Stimulated activated CD4-positive, alpha-beta T cell treated with anti-CD3 and anti-CD28 coated beads, Interleukin-1b, Interleukin-23, amount 100 ng/mL, for 1 hour (primary cell): ENCODE measurements around the gene YES1.
A peak's percentile ranks its signal among the peaks of the same experiment; 100 is the strongest.

Source experiments
- DNase-seq, 2 donors: peaks; one replicate each; pipeline ENCODE4 v3.0.0-alpha.2; 2020; ENCODE audit warnings: low read depth in 2 of 2

Gene YES1

GRCh38 chr18:725646-726045, 86.4 kb downstream of the YES1 start:
- no peak for DNase-seq

DNA sequence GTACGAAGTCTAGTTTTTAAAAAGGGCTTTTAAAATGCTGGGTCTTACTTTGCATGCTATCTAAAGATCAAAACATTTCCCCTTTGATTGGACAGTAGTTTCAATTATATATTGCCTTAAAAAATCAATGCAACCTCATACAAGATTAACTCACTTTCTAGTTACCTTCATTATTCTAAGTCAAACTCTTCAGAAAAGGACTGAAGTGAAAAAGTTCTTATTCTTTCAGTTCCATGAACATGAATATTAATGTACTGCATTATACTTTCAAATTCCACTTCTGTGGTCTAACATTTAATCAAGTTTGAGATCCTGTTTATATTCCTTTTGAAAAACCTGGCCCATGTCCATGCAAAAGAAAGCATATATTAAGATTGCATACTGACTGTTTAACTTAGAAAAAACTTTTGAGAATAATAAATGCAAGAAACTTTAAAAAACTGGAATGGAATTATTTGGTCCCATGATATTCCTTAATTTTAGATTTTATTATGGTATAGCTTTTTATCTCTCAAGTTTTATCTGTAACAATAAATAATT, 88.4 kb downstream of the YES1 start:
- no peak for DNase-seq

DNA sequence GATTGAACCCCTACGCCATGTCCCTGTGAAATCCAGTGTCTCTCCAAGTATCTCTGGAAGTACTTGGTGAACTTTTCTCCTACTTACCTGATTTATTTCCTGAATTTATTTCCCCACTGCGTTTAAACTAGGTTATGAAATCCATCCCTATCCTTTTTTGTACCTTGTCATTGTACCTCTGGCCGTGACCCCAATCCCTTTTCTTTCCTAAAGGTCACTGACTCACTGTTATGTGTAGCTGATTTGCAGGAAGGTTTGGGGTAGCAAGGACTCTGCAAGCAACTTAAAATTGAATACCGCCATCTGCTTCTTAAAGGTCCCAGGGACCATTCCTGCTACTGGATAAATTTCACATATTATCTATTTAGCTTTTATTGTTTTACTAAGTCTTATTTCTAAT, 95.0 kb downstream of the YES1 start:
- DNase-seq = no peak

GRCh38 chr18:715626-716025, 96.4 kb downstream of the YES1 start:
- DNase-seq = no peak

- no peak for DNase-seq
Observed at GRCh38 chr18:713135-713490, 98.9 kb downstream of the YES1 start.

DNA sequence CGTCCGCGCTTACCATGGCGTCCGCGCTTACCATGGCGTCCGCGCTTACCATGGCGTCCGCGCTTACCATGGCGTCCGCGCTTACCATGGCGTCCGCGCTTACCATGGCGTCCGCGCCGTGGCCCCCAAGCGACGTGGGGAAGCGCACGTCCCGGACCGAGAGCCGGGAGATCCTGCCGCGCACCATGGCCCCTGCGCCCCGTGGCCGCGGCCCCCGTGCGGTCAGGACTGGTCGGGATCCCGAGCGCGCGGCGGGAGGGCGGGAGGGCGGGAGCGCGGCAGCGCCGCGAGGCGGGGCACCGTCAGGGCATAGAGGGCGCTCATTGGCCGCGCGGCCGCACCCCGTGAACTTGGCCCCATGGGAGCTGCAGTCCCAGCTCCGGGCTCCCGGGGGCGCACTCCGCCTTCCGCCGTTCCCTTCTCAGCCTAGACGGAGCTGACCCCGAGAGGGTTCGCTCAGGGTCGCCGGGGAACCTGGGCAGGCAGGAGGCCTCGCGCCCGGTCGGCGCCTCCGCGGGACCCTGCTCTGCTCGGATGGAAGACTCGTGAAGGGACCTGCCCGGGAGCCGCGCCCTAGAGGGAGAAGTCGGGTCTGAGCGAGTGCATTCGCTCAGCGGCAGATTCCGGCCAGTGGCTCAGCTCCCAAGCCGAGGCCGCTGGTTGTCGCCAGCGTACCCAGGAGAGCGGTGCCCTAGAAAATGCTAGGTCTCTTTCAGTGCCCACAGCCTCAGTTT, 99.5 kb downstream of the YES1 start, which contains the start of gene ENOSF1:
Gene ENOSF1, minus strand, starts transcription at position 230 of the 734 bp plus-strand sequence. Its CDS starts 43 bp downstream, at position 187.
- peak; percentile 35 to 81 for DNase-seq

DNA sequence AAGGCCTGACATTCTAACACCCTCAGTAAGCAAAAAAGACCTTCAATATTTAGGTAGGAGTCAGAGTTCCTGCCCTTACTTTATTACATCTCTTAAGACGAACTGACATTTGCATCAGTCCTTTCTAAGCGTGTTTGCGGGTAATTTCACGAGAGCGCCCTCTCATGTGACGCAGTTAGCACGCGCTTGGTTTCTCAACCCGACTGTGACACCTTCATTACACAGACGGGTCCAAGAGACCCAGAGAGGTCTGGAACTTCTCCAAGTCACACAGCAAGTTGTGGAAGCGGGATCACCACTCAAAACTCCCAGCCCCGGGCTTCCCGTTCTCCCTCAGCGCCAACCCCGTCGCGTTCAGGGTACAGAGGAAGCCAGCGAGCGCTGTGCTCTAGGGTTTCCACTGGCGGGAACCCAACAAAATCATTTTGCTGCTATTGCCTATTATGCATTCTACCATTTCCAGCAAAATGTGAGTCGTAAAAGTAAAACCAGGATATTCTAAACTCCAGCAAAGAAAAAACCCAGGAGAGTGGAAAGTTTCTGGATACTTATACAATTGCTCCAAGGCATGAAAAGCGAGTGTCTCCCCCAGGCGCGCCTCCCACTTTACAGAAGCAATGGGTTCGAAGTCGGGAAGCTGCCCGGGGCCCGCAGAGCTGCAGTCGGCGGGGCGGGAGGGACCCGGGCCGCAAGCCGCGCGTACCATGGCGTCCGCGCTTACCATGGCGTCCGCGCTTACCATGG, 100.2 kb downstream of the YES1 start:
- DNase-seq = peak; percentile 30 to 38

DNA sequence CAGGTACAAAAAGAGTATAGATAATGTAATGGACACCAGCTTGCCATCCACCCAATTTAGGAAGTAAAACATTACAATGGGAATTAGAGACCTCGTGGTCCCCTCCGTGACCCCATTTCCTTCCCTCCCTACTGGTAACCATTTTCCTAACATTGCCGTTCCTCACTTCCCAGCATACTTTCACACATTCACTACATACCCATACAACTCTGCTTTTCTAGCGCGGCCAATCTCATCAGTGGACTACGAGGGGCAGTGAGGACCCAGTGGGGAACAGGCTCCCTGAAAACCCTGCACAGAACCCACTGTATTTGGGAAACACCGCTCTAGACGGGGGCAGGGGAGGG, 100.8 kb downstream of the YES1 start:
- no peak for DNase-seq

GRCh38 chr18:710418-711300, 101.4 kb downstream of the YES1 start:
- no peak for DNase-seq

DNA sequence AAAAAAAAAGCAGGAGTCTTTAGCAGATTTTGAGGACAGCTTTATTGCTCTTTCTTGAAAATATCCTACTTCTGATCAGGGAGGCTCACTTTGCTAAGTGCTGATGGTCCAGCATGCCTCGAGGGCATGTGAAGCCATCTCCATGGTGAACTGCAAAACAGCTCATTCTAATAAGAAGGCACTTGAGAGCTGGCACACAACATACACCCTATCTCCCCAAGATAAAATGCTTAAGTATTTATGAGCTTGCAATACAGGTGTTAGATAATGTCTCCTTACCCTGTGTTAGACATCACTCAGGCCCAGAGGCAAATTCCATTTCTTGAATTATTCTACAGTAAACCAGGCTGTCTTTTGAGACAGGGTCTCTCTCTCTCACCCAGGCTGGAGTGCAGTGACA, 102.3 kb downstream of the YES1 start:
- no peak for DNase-seq

DNA sequence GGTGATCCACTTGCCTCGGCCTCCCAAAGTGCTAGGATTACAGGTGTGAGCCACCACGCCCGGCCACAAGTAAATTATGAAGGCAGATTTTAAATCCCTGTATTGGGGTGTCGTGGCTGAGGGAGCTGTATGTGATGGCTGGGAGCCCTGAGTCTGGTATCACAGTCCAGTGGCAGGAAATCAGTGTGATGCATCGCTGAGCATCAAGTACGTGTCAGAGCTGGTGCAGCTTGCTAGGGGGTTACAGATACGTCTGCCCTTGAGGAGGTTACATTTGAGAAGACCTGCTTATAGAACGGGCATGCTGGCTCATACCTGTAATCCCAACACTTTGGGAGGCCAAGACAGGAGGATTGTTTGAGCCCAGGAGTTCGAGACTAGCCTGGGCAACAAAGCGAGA, 103.9 kb downstream of the YES1 start:
- no peak for DNase-seq

DNA sequence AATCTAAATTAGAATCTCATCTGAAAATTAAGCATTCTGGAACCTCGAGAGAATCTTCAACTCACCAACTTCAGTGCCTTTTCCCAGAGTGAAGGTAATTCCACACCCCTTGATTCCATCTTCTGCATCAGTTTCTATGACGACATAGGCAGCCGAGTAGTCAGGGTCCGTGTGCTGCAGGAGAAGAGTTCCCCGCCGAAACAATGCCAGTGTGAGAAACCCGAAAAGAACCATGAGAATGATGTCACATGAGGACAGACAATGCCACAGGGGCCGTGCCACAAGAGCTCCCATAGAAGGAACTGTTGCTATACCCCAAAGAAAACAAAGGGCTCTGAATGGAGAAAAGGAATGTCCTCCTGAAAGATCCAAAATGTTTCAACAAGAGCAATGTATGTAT, 105.6 kb downstream of the YES1 start:
- no peak for DNase-seq

DNA sequence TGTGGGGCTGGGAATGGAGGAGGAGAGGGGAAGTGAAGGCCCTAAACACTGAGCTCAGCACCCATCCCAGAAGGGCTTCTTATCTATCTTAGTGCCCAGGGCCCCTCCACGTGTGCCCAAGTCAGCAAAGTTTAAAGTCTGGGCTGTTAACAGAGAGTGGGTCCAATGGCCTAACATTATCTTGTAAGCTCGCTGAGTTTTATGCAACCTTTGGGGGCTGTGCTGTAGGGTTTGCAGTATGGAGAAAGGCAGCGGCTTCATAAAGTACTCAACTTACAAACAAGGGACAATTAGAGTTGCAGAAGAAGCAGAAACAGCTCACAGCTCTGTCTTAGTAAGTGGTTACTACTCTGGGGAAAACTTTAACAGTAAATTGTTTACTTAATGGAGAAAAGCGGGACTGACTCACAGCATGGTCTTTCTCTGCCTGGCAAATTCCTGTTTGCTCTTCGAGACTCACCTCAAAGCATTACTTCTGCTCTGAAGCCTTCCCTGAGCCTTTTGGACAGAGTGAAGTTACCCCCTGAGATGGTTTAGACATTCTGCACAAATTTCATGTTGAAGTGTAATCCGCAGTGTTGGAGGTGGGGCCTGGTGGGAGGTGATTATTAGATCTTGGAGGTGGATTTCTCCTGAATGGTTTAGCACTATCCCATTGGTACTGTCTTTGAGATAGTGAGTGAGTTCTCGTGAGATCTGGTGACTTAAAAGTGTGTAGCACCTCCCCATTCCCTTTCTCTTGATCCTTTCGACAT, 108.7 kb downstream of the YES1 start:
- no peak for DNase-seq

- no peak for DNase-seq
Observed at GRCh38 chr18:697800-698199, 114.2 kb downstream of the YES1 start.

DNA sequence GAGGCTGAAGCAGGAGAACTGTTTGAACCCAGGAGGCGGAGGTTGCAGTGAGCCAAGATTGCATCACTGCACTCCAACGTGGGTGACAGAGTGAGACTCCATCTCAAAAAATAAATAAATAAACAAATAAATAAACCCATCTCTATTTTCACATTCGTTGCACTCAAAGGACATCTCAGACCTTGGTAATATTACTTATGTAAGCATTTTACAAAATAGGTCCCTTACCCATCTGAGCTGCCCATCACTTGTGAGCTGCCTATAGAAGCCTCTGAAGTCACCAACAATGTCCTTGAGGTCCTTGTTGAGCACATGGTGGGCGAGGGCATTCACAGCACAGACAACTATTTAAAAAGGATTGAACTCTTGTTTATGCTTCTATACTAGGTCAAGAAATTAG, 115.0 kb downstream of the YES1 start:
- DNase-seq = no peak

GRCh38 chr18:693466-694187, 118.4 kb downstream of the YES1 start:
- DNase-seq = no peak

- DNase-seq = no peak
Observed at GRCh38 chr18:692824-693223, 119.2 kb downstream of the YES1 start.

DNA sequence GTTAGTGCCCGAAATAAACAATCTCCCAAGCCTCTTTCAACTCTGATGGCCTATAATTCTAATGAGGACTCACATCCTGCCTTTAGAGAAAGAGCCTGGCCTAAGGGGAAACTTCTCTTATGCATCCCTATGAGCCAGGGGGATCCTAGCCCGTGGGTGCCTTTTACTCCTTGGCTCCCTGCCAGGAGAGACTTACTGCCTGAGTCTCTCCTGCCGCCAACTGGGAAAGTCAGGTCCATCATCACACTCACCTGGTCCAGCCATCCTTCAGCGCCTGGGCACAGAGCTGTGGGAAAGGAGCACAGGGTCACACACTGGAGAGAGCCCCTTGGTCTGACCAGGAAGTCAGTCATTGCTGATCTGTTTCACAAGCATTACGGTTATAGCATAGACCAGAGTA, 123.7 kb downstream of the YES1 start:
- DNase-seq = no peak

DNA sequence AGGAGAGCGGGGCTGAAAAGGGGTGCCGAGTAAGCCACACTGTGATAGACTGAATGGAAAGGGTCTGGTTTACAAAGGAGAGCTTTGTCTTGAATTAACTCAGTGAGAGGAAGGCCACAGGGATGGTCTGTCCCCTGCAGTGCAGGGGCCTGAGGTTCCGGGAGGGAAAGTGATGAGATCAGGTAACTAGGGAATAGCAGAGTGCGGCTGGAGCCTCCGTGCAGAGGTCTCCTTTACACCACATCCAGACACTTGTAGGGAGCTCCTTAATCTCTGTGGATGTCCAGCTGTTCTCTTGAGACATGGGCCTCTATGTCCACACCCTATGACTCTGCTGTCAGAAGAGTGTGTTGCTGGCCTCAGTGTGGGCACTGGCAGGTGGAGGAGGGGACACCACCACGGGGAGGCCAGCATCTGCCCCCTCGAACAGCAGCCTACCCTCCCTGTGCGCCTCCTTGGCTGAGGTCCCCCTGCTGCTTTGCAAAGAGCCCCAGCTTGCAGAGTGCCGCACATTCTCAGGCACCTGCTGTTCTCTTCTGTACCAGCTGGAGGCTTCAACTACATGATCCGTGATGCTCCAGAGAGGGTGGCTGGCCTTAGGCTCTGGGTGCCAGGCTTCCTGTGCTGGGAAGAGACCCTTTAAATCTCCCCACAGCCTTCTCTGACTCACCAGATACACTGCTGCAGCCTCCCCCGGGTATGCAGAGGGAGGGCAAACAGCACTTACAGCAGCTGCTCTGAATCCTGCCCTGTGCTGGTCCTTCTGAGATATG, 125.5 kb downstream of the YES1 start:
- DNase-seq = no peak

DNA sequence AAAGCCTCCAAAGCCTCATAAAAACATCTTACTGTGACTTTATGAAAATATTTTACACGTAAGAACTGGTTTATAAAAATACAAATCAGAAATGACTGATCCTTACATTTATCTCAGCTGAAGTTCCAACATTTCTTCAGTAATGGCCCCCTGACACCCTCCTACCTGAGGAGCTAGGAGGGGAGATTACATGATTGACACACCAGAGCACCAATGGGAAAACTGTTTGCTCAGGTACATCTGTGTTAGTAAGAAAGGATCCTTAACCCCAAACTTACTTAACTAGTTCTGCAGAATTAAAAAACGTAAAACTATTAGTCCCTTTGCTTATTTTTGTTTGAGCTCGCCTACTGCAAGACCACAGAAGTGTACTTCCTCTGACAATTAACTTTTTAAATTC, 126.6 kb downstream of the YES1 start:
- no peak for DNase-seq
